ENCODE measurements around the gene AP4B1.

GRCh38 chr1:113871597-113872113, 32.9 kb downstream of the AP4B1 start, which contains the start of gene PTPN22:
- TF ChIP-seq CTCF (IDR thresholded peaks at IDR 0.05; ENCODE audit: borderline replicate concordance, extremely low read depth, low read length, poor library complexity, severe bottlenecking) (no peak), EZH2 (IDR thresholded peaks at IDR 0.05; ENCODE audit: borderline replicate concordance, low read depth, low read length, severe bottlenecking) (no peak)

All from DND-41 (cell line).